Sigmoid colon (tissue), 4 donors: Measurements from ENCODE around the gene RBFOX1.

Experiments
- POLR2A ChIP-seq, 2 donors: fragments of 450-650 bp; IDR thresholded peaks; one replicate each; pipeline ENCODE4 v1.6.1; 2016; ENCODE audit warnings: antibody characterized with exemption in 2 of 2, mild to moderate bottlenecking in 2 of 2, moderate library complexity in 2 of 2
- POLR2AphosphoS5 ChIP-seq, 4 donors: sonication (generic); formaldehyde crosslinking; IDR thresholded peaks; one replicate each; pipeline ENCODE4 v1.6.1; 2017; ENCODE audit warnings: antibody characterized with exemption in 4 of 4
- TF ChIP-seq, protein P1 (sequence below), 4 experiments: fragments of 450-650 bp in 3 of 4; fragments of 200-600 bp in 1 of 4; IDR thresholded peaks; one replicate each; pipeline ENCODE4 v1.5.1; 2016 to 2019; ENCODE audit warnings: antibody characterized with exemption in 4 of 4, mild to moderate bottlenecking in 3 of 4, moderate library complexity in 2 of 4

DNA sequence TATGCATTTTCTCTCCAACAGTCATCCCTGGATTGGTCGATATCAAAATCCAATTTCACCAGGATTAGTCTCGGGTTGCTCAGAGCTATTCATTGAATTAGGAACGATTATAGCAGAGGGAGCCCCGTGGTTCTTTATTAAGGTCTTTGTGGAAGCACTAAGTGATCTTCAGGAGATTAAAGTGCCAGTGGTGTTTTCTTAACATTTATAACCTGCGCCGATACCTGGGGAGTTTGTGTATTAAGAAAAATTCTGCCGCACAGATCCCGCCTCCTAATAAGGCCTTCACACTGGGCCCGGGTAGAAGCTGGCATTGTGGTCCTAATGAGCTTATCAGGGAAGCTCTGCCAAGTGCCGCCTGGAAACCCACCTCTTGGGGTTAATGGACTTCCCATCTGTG is 238.7 kb downstream of the RBFOX1 start:
- TF ChIP-seq POLR2A (IDR thresholded peaks at IDR 0.05) (no peak), POLR2AphosphoS5 (IDR thresholded peaks at IDR 0.05) (no peak)
- TF ChIP-seq, protein P1, sequence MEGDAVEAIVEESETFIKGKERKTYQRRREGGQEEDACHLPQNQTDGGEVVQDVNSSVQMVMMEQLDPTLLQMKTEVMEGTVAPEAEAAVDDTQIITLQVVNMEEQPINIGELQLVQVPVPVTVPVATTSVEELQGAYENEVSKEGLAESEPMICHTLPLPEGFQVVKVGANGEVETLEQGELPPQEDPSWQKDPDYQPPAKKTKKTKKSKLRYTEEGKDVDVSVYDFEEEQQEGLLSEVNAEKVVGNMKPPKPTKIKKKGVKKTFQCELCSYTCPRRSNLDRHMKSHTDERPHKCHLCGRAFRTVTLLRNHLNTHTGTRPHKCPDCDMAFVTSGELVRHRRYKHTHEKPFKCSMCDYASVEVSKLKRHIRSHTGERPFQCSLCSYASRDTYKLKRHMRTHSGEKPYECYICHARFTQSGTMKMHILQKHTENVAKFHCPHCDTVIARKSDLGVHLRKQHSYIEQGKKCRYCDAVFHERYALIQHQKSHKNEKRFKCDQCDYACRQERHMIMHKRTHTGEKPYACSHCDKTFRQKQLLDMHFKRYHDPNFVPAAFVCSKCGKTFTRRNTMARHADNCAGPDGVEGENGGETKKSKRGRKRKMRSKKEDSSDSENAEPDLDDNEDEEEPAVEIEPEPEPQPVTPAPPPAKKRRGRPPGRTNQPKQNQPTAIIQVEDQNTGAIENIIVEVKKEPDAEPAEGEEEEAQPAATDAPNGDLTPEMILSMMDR (IDR thresholded peaks at IDR 0.05) = no peak
